C4-2B (cell line): Measurements from ENCODE around the gene AHI1.

Source experiments
- CTCF ChIP-seq: fragments of 450-650 bp; conservative IDR thresholded peaks from 2 replicates; pipeline ENCODE4 v1.5.1; 2017; ENCODE audit warnings: mild to moderate bottlenecking
- ZFX ChIP-seq: fragments of 450-650 bp; IDR thresholded peaks from 2 replicates; pipeline ENCODE4 v1.6.1; 2017

GRCh38 chr6:135383301-135383700 is 114.2 kb downstream of the AHI1 start:
- TF ChIP-seq CTCF (no peak), ZFX (no peak)
